GM18505 (cell line): ENCODE measurements around the gene OR11L1.

ENCODE experiments used
- ATAC-seq: cut with Tn5 transposase; IDR thresholded peaks from one replicate; pipeline ENCODE4 v1.9.1; 2021; ENCODE audit not compliant: unreplicated experiment
- POLR2A ChIP-seq: IDR thresholded peaks from 4 replicates; pipeline ENCODE4 v1.6.1; 2011; ENCODE audit warnings: borderline replicate concordance; ENCODE audit not compliant: insufficient read depth, insufficient read length; ENCODE audit errors: extremely low read depth

OR11L1 gene

DNA sequence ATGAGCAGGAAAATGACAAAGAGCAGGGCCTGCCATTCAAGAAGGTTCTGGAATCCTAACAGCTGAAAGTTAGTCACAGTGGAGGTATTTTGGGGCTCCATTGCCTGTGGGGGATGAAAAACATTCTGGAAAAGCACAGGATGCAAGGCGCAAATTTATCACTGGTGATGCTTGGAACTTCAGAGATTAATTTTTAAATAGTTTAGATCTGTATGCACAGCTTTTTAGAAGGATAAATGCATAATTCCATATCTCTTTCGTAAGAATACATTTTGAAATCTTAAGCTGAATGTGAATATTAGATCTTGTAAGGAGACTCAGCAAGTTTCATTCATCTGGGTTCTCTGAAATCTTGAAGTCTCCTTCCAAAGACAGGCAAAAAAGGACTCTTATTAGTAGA, at the start of gene OR11L1:
Gene OR11L1, minus strand, starts transcription at position 101 of the 400 bp plus-strand sequence. Its CDS starts 0 bp downstream, at position 101.
- ATAC-seq: no peak
- TF ChIP-seq POLR2A: no peak

GRCh38 chr1:247884797-247885413, 43.2 kb upstream of the OR11L1 start:
- TF ChIP-seq POLR2A: no peak
- ATAC-seq: no peak

GRCh38 chr1:247883346-247883745, 41.6 kb upstream of the OR11L1 start:
- TF ChIP-seq POLR2A: no peak
- ATAC-seq: no peak

- no peak for TF ChIP-seq POLR2A
- ATAC-seq: no peak
Observed at GRCh38 chr1:247865416-247865815, 23.7 kb upstream of the OR11L1 start.

GRCh38 chr1:247864644-247865043, 22.9 kb upstream of the OR11L1 start:
- no peak for TF ChIP-seq POLR2A
- no peak for ATAC-seq

DNA sequence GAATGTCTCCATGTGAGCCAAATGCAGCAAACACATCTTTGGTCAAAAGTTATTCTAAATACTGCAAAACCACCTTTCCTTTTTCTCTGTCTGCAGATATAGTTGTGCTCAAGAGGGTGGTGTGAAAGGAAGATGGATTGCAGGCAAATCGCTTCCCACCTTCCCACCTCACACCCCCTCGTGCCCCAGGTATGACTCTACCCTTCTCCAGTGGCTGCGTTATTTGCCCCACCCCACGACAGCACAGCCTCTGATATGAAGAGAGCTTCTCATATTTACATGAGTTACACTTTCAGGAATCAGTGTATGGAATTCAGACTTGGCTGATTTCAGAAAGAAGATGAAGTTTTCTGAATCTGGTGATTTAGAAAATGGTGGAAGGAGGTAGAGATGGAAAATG, 21.1 kb upstream of the OR11L1 start:
- ATAC-seq: no peak
- TF ChIP-seq POLR2A: no peak

DNA sequence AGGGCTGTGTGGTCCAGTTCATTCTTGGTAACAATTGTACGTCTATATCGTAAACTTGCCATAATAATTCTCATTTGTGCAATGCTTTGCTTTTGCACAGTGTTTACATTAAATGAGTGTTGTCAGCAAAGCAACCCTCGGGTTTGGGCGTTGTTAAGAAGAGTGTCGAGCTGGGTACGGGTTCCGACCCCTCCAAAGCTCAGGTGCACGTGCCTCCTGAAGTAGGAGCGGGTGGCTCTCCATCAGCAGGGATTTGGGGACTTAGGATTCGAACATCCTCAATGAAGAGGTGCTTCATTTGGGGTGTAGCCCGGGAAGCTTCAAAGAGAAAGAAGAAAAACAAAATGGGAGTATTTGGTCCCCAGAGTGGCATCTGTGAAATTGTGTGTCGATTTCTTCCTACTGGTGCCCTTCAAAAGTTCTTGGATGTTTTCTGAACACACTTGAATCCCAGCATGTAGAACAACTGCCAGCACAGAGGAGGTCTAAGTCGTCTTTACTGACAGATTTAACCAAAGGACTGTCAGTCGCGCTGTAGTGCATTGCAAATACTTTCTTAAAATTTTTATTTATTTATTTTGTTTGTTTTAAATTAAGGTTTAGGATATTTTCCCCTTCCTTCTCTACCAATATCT, 16.4 kb upstream of the OR11L1 start:
- TF ChIP-seq POLR2A: no peak
- peak; percentile 10 for ATAC-seq

- TF ChIP-seq POLR2A: no peak
- peak; percentile 77 for ATAC-seq
Observed at GRCh38 chr1:247857069-247857984, 15.6 kb upstream of the OR11L1 start, which contains the start of gene TRIM58. Gene TRIM58 (plus strand): TSS chr1:247857187. CDS start chr1:247857247, 60 bp downstream.

- TF ChIP-seq POLR2A: no peak
- ATAC-seq: no peak
Observed at GRCh38 chr1:247855911-247856310, 14.2 kb upstream of the OR11L1 start.

DNA sequence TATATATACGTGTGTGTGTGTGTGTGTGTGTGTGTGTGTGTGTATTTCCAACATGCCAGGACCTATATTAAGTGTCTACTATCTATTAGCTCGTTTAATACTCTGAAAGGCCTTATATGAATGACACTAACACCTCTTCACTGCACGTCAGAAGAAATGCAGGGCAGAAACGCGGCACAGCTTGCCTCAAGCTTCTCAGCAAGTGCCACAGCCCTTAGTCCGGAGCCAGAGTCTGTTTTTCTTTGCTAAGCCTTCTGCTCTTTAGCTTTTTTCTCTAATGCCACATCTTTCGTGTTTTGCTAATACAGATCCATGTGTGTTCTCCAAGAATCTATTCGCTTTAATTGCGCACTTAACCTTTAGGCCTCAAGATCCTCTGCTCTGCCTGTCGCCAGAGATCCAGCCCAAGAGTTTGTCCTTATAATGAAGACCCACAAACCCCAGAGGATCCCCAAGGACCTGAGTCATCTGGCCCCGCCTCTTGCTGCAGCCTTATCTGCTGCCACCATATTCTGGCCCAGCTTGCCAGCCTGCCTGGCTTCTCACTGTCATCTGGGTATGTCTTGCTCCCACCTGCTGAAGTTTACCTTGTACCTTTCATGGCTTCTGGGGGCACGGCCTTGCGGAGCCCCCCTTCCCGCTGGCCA, 13.3 kb upstream of the OR11L1 start:
- ATAC-seq: no peak
- TF ChIP-seq POLR2A: no peak

GRCh38 chr1:247849616-247850015, 7.9 kb upstream of the OR11L1 start:
- ATAC-seq: no peak
- no peak for TF ChIP-seq POLR2A

DNA sequence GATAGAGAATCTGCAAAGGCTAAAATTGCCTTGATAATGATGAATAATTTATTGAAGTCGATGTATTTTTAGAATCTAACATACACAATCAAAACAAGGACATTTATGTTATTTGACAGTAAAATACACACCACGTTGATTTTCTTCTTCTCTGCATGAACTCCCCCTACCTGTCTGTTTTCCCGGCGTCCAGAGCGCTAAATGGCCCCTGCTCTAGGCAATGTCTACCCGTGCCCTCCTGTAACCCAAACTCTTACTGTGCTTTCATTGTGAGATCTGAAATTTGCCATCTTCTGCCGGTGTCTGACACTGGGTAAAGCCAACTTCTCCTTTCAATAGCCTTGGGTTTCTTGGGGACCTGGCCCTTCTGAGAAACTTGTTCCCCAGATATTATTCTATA, 6.7 kb upstream of the OR11L1 start:
- ATAC-seq: no peak
- TF ChIP-seq POLR2A: no peak

- ATAC-seq: no peak
- TF ChIP-seq POLR2A: no peak
Observed at GRCh38 chr1:247845693-247846017, 4.0 kb upstream of the OR11L1 start.
